ENCODE data around the gene GLMP. TPM values are rescaled to one million over a fixed set of nuclear protein-coding genes. Genes with fewer than 3 reads are reported as not detected.
A peak's percentile ranks its signal among the peaks of the same experiment; 100 is the strongest.

Gene GLMP
- total and polyA plus RNA-seq, 4 donors = 16.9 to 54.1 (median 25.9) TPM

DNA sequence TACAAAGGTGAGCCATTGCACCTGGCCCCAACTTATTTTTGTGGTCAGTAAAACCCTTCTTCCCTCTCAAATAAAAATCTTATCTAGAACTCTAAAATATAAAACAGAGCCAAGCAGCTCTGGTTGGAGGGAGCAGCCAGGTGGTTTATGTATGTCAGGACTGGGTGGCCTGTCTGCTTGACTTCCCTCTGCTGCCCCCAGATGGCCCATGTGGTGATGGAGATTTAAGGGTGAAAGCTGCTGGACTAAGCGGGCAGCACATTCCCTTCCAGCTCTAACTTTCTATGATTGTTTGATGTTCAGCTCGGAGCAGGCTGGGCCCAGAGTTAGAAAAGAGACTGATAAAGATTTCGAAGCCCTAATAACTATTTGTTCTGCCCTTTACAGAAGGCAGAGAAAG lies 35.7 kb downstream of the GLMP start:
- H3K4me1 ChIP-seq (ENCODE audit: control insufficient read depth, insufficient read depth, low read length) = peaks cover 12% of the 10 kb centered on the region
- no peak overlapping the region for H3K4me3 ChIP-seq (ENCODE audit: low read depth, low read length)
- H3K27ac ChIP-seq (ENCODE audit: low read depth, low read length) = peak overlapping the region; percentile 64
- DNase-seq (ENCODE audit: low read depth in 4 of 6, low spot score in 6 of 6) = no peak
- H3K9me3 ChIP-seq (ENCODE audit: control insufficient read depth, insufficient read depth, low read length) = no peaks in the 10 kb centered on the region
- H3K36me3 ChIP-seq (ENCODE audit: control insufficient read depth, insufficient read depth, low read length) = peaks cover 89% of the 10 kb centered on the region
- no CpG with 5 or more reads among the region's 3 CpGs for WGBS (ENCODE audit: insufficient coverage)
- H3K27me3 ChIP-seq (ENCODE audit: control insufficient read depth, insufficient read depth, low read length) = no peaks in the 10 kb centered on the region

DNA sequence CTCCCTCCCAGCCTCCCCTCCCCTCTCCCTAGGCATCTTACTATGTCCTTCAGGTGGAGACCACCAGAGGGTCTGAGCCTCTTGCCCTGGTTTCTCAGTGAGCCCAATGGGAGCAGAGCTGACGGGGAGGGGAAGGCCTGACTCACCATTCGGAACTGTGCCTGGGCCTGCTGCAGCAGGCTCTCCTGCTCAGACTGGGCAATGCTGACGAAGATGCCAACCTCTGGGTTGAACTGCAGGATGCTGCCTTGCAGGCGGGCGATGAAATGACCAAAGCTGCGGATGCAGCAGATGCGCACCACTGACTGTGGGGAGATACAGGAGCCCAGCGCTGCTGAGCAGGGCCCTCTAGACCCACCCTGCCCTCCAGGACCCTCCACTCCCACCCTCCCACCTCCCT lies 36.6 kb downstream of the GLMP start:
- peaks cover 90% of the 10 kb centered on the region for H3K36me3 ChIP-seq (ENCODE audit: control insufficient read depth, insufficient read depth, low read length)

DNA sequence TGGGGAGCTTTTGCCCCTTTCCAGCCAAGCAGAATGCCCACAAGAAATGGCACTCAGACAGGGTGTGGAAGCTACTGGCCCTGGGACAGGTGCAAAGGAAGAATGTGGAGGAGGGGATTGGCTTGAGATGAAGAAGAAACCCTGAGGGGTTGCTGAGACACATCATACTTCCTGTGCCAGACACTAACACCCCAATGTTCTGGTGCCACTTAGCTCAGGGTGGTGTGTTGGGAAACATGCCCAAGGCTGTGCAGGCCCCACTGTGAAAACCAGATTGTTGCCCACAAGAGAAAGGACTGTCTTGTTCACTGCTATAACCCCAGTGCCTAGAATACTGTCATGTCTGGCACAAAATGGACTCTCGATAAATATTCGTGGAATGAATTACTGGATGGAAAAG lies 37.8 kb downstream of the GLMP start:
- no peaks in the 10 kb centered on the region for H3K9me3 ChIP-seq (ENCODE audit: control insufficient read depth, insufficient read depth, low read length)
- 83% methylated on average over 1 of the region's 2 CpGs for WGBS (ENCODE audit: insufficient coverage)
- no peak overlapping the region for H3K27ac ChIP-seq (ENCODE audit: low read depth, low read length)
- no peaks in the 10 kb centered on the region for H3K27me3 ChIP-seq (ENCODE audit: control insufficient read depth, insufficient read depth, low read length)
- H3K36me3 ChIP-seq (ENCODE audit: control insufficient read depth, insufficient read depth, low read length) = peaks cover 89% of the 10 kb centered on the region
- no peak for DNase-seq (ENCODE audit: low read depth in 4 of 6, low spot score in 6 of 6)
- H3K4me1 ChIP-seq (ENCODE audit: control insufficient read depth, insufficient read depth, low read length) = peaks cover 12% of the 10 kb centered on the region
- H3K4me3 ChIP-seq (ENCODE audit: low read depth, low read length) = no peak overlapping the region

More for the DNA sequence above, 36.6 kb downstream of the GLMP start:
- H3K27ac ChIP-seq (ENCODE audit: low read depth, low read length) = no peak overlapping the region
- 97% methylated on average over 6 of the region's 8 CpGs for WGBS (ENCODE audit: insufficient coverage)
- no peak for DNase-seq (ENCODE audit: low read depth in 4 of 6, low spot score in 6 of 6)
- H3K9me3 ChIP-seq (ENCODE audit: control insufficient read depth, insufficient read depth, low read length) = no peaks in the 10 kb centered on the region
- peaks cover 12% of the 10 kb centered on the region for H3K4me1 ChIP-seq (ENCODE audit: control insufficient read depth, insufficient read depth, low read length)
- H3K27me3 ChIP-seq (ENCODE audit: control insufficient read depth, insufficient read depth, low read length) = no peaks in the 10 kb centered on the region
- no peak overlapping the region for H3K4me3 ChIP-seq (ENCODE audit: low read depth, low read length)

DNA sequence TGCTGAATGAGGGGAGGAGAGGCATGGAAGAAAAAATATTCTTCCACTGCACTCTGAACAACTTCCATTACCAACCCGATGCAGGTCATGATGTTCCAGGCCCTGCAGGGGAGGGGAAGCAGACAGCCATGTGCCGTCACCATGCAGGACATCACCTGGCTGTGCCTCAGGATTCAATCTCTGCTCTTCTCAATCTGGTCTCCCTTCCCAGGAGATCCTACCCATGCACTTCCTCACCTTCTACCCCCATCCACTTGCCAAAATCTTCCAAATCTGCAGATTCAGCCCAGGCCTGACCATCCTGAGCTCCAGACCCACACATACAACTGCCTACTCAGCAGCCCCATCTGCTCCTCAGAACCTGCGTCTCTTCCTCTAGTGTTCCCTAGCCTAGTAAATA lies 41.8 kb downstream of the GLMP start:
- no peak overlapping the region for H3K4me3 ChIP-seq (ENCODE audit: low read depth, low read length)
- H3K9me3 ChIP-seq (ENCODE audit: control insufficient read depth, insufficient read depth, low read length) = no peaks in the 10 kb centered on the region
- H3K36me3 ChIP-seq (ENCODE audit: control insufficient read depth, insufficient read depth, low read length) = peaks cover 90% of the 10 kb centered on the region
- H3K4me1 ChIP-seq (ENCODE audit: control insufficient read depth, insufficient read depth, low read length) = peaks cover 35% of the 10 kb centered on the region
- no peaks in the 10 kb centered on the region for H3K27me3 ChIP-seq (ENCODE audit: control insufficient read depth, insufficient read depth, low read length)
- no peak for DNase-seq (ENCODE audit: low read depth in 4 of 6, low spot score in 6 of 6)
- no peak overlapping the region for H3K27ac ChIP-seq (ENCODE audit: low read depth, low read length)
- 97% methylated on average over 3 of the region's 3 CpGs for WGBS (ENCODE audit: insufficient coverage)

DNA sequence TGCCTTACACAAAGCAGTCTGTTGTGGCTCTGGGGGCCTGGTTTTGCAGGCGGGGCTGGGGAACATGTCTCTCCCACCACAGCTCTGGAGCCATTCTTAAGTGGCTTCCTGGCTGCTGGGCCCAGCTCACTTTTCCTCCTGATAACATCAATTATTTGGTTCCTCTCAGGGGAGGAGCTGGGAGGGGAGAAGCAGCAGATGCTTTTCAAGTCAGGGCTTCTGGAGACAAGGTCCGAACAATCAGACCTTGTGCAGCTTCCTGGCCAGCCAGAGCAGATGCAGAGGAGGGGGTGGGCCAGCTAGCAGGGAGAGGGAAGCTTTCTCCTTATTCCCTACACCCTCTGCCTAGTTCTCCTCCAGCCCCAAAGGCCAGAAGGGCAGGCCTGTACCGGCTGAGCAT lies 44.0 kb downstream of the GLMP start:
- H3K4me1 ChIP-seq (ENCODE audit: control insufficient read depth, insufficient read depth, low read length) = peaks cover 56% of the 10 kb centered on the region

DNA sequence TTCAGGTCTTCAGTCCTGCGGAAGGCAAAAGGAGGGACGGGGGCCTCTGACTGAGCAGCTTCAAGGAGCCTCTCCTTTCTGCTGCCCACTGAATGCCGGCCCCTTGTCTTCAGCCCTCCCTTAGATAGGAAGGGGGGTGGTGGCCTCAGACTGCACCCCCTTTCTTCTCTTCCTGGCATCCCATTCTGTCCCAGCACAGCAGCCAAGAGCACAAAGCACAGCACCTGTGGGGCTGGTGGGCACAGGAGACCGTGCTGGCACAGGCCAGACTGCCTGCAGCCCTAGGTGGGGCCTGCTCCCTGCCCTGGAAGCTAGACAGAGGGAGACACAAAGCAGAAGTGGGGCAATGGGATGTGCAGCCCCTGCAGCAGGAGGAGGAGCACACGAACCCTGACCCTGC lies 45.9 kb downstream of the GLMP start:
- Histone ChIP-seq H3K27me3 (ENCODE audit: control insufficient read depth, insufficient read depth, low read length) (peaks cover 6% of the 10 kb centered on the region), H3K9me3 (ENCODE audit: control insufficient read depth, insufficient read depth, low read length) (no peaks in the 10 kb centered on the region), H3K36me3 (ENCODE audit: control insufficient read depth, insufficient read depth, low read length) (peaks cover 82% of the 10 kb centered on the region), H3K4me3 (ENCODE audit: low read depth, low read length) (no peak overlapping the region), H3K4me1 (ENCODE audit: control insufficient read depth, insufficient read depth, low read length) (peaks cover 75% of the 10 kb centered on the region), H3K27ac (ENCODE audit: low read depth, low read length) (peak overlapping the region; percentile 96)
- no peak for DNase-seq (ENCODE audit: low read depth in 4 of 6, low spot score in 6 of 6)
- 44% methylated on average over 3 of the region's 5 CpGs for WGBS (ENCODE audit: insufficient coverage)

More for the DNA sequence above, 44.0 kb downstream of the GLMP start:
- peak overlapping the region; percentile 54 for H3K27ac ChIP-seq (ENCODE audit: low read depth, low read length)
- WGBS (ENCODE audit: insufficient coverage) = 63% methylated on average over 1 of the region's 3 CpGs
- H3K9me3 ChIP-seq (ENCODE audit: control insufficient read depth, insufficient read depth, low read length) = no peaks in the 10 kb centered on the region
- no peaks in the 10 kb centered on the region for H3K27me3 ChIP-seq (ENCODE audit: control insufficient read depth, insufficient read depth, low read length)
- H3K36me3 ChIP-seq (ENCODE audit: control insufficient read depth, insufficient read depth, low read length) = peaks cover 85% of the 10 kb centered on the region
- DNase-seq (ENCODE audit: low read depth in 4 of 6, low spot score in 6 of 6) = peak in 2 of 6 donors; percentile 38 to 59
- no peak overlapping the region for H3K4me3 ChIP-seq (ENCODE audit: low read depth, low read length)

DNA sequence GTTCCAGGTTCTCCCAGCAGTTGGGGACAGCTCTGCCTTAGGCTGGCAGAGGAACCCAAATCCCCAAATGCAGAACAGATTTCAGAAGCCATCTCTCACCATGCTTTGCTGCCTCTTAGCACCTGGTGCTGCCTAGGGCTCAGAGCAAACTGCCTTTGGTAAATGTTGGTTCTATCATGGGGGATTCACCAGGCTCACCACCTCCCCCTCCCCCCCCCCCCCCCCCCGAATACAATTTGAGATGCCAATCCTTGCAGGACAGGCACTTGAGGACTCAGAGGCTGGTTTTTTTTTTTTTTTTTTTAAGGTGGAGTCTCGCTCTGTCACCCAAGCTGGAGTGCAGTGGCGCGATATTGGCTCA lies 47.2 kb downstream of the GLMP start:
- WGBS (ENCODE audit: insufficient coverage) = no CpG with 5 or more reads among the region's 4 CpGs
- Histone ChIP-seq H3K9me3 (ENCODE audit: control insufficient read depth, insufficient read depth, low read length) (no peaks in the 10 kb centered on the region), H3K27ac (ENCODE audit: low read depth, low read length) (peak overlapping the region; percentile 96), H3K36me3 (ENCODE audit: control insufficient read depth, insufficient read depth, low read length) (peaks cover 83% of the 10 kb centered on the region), H3K4me3 (ENCODE audit: low read depth, low read length) (no peak overlapping the region), H3K4me1 (ENCODE audit: control insufficient read depth, insufficient read depth, low read length) (peaks cover 85% of the 10 kb centered on the region), H3K27me3 (ENCODE audit: control insufficient read depth, insufficient read depth, low read length) (peaks cover 6% of the 10 kb centered on the region)
- DNase-seq (ENCODE audit: low read depth in 4 of 6, low spot score in 6 of 6) = no peak

DNA sequence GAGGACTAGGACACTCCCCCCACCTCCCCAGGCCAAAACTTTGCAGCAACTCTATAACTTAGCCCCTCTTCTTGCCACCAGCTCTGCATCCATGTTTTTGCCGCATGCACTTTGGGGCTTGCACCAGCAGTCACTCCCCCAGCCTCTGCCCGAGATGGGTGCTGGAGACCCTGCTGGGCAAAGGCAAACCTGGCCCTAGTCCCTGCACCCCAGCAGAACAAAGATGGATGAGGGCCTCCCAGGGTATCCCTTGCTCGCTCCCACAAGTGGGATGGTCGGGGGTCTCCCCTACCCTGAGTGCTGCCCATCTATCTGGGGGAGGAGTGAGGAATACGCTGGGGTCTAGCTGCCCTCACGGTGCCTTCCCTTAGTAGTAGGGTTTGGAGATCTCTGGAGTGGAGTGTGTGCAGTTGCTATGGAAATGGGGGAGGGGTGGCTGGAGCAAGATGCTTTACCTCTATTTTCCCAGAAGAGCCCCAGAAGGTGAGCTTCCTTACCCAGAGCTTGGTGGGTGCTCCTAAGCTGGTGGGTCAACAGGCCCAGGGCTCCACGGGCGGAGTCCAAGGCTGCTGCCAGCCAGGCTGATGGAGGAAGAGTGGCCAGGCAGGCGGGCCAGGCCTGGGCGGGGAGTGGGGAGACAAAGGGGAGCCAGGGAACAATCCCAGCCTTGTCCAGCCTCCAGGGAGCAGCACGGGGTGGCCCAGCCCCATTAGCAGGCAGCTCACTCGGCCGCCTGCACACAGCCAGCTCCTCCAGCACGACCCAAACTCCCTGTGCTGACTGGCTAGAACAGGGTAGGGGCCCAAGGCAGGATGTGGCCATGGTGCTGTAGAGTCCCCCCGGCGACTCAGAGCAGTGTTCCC lies 47.8 kb downstream of the GLMP start, which contains the start of gene PAQR6:
PAQR6 (minus strand) TSS at position 597 of the 863 bp plus-strand sequence. CDS start 1,325 bp downstream, outside the sequence.
- Histone ChIP-seq H3K27me3 (ENCODE audit: control insufficient read depth, insufficient read depth, low read length) (peaks cover 6% of the 10 kb centered on the region), H3K4me1 (ENCODE audit: control insufficient read depth, insufficient read depth, low read length) (peaks cover 85% of the 10 kb centered on the region), H3K9me3 (ENCODE audit: control insufficient read depth, insufficient read depth, low read length) (no peaks in the 10 kb centered on the region), H3K27ac (ENCODE audit: low read depth, low read length) (peak within 1 kb of the TSS; percentile 96), H3K36me3 (ENCODE audit: control insufficient read depth, insufficient read depth, low read length) (peaks cover 83% of the 10 kb centered on the region), H3K4me3 (ENCODE audit: low read depth, low read length) (peak within 1 kb of the TSS; percentile 36)
- WGBS (ENCODE audit: insufficient coverage) = 23% methylated on average over 11 of the region's 16 CpGs
- DNase-seq (ENCODE audit: low read depth in 4 of 6, low spot score in 6 of 6) = peak; percentile 44 to 92 (median 72)

DNA sequence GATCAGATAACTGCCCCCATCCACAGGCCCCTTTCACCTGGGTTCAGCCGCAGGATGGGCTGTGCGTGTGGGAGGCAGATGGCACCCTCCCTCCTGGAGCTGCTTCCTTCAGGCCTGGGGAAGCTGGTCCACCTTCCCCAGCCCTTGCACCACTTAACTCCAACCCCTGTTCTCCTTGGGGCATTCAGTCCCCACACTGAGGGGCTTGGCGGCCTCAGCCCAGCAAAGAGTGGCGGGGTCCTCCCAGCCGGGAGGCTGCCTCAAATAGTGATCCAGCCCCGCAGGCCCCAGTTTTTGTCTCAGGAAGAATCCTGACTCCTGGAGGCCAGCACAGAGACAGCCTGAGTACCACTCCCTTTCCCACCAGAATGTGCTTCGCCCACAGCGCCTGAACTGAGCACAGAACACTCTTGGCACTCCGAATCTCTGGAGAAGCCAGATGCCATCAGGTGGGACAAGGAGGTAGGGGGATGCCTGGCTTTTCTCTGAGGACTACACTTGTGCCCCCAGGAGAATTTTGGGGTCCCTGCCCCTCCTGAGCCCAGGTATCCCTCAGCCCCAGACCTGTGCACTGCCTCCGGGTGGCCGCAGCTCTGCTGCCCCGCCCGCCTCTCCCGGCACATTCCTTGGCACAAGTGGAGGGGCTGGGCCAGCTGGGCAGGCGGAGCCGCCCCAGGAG lies 48.6 kb downstream of the GLMP start:
- no peaks in the 10 kb centered on the region for H3K9me3 ChIP-seq (ENCODE audit: control insufficient read depth, insufficient read depth, low read length)
- WGBS (ENCODE audit: insufficient coverage) = 65% methylated on average over 14 of the region's 16 CpGs
- peak overlapping the region; percentile 96 for H3K27ac ChIP-seq (ENCODE audit: low read depth, low read length)
- DNase-seq (ENCODE audit: low read depth in 4 of 6, low spot score in 6 of 6) = peak in 1 of 6 donors; percentile 39
- H3K27me3 ChIP-seq (ENCODE audit: control insufficient read depth, insufficient read depth, low read length) = peaks cover 6% of the 10 kb centered on the region
- H3K36me3 ChIP-seq (ENCODE audit: control insufficient read depth, insufficient read depth, low read length) = peaks cover 83% of the 10 kb centered on the region
- peaks cover 83% of the 10 kb centered on the region for H3K4me1 ChIP-seq (ENCODE audit: control insufficient read depth, insufficient read depth, low read length)
- peak overlapping the region; percentile 36 for H3K4me3 ChIP-seq (ENCODE audit: low read depth, low read length)

All from spinal cord (tissue), 10 donors.